Activated CD4-positive, alpha-beta T cell treated with anti-CD3 and anti-CD28 coated beads for 1 hour (primary cell): ENCODE results near the gene HTR4.
A peak's percentile ranks its signal among the peaks of the same experiment; 100 is the strongest.

Experiments used
- DNase-seq: peaks from one replicate; pipeline ENCODE4 v3.0.0-alpha.2; 2020

Gene HTR4

GRCh38 chr5:148524721-148525120, 129.6 kb downstream of the HTR4 start:
- DNase-seq, result no peak

GRCh38 chr5:148523139-148523538, 131.2 kb downstream of the HTR4 start:
- DNase-seq, result no peak

GRCh38 chr5:148515460-148515859, 138.9 kb downstream of the HTR4 start:
- DNase-seq, result no peak

GRCh38 chr5:148514344-148514743, 140.0 kb downstream of the HTR4 start:
- DNase-seq, result no peak

GRCh38 chr5:148512498-148512897, 141.8 kb downstream of the HTR4 start:
- DNase-seq, result no peak

GRCh38 chr5:148511810-148512347, 142.4 kb downstream of the HTR4 start:
- DNase-seq, result no peak

- DNase-seq, result no peak
These were observed 144.4 kb downstream of the HTR4 start for GRCh38 chr5:148509893-148510292.

- no peak for DNase-seq
These were observed 146.7 kb downstream of the HTR4 start for GRCh38 chr5:148507648-148508047.

- DNase-seq, result no peak
These were observed 154.9 kb downstream of the HTR4 start for GRCh38 chr5:148499452-148499851.

GRCh38 chr5:148497757-148498156, 156.6 kb downstream of the HTR4 start:
- DNase-seq, result no peak

- DNase-seq, result no peak
These were observed 162.0 kb downstream of the HTR4 start for GRCh38 chr5:148492351-148492750.

- no peak for DNase-seq
These were observed 162.5 kb downstream of the HTR4 start for GRCh38 chr5:148491793-148492184.

- no peak for DNase-seq
These were observed 163.1 kb downstream of the HTR4 start for GRCh38 chr5:148491015-148491792.

- DNase-seq, result no peak
These were observed 165.6 kb downstream of the HTR4 start for GRCh38 chr5:148488757-148489156.

GRCh38 chr5:148486456-148486855, 167.9 kb downstream of the HTR4 start:
- no peak for DNase-seq

- DNase-seq, result no peak
These were observed 169.7 kb downstream of the HTR4 start for GRCh38 chr5:148484651-148485050.

GRCh38 chr5:148483750-148484149, 170.6 kb downstream of the HTR4 start:
- DNase-seq, result no peak

- DNase-seq, result peak; percentile 24
These were observed 171.4 kb downstream of the HTR4 start for GRCh38 chr5:148482697-148483462.

GRCh38 chr5:148482196-148482595, 172.1 kb downstream of the HTR4 start:
- DNase-seq, result no peak

GRCh38 chr5:148477429-148477828, 176.9 kb downstream of the HTR4 start:
- DNase-seq, result no peak

GRCh38 chr5:148476302-148476701, 178.0 kb downstream of the HTR4 start:
- no peak for DNase-seq

- DNase-seq, result no peak
These were observed 180.3 kb downstream of the HTR4 start for GRCh38 chr5:148474025-148474511.

- DNase-seq, result no peak
These were observed 182.9 kb downstream of the HTR4 start for GRCh38 chr5:148471379-148471778.

GRCh38 chr5:148469501-148469935, 184.8 kb downstream of the HTR4 start:
- no peak for DNase-seq
